ENCODE measurements around the gene NMUR1.

DNA sequence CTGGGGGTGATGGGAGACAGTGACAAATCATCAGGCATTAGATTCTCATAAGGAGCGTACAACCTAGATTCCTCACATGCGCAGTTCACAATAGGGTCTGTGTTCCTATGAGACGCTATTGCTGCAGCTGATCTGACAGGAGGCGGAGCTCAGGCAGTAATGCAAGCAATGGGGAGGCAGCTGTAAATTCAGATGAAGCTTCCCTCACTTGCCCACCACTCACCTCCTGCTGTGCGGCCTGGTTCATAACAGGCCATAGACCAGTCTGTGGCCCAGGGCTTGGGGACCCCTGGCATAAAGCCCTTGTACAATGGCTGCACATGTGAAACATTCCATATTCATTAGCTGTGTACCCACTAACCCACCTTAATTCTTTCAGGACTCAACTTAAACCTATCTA lies 18.0 kb downstream of the NMUR1 start:
- no peak for TF ChIP-seq CTCF (IDR thresholded peaks at IDR 0.05; ENCODE audit: low read length)
- no peak for TF ChIP-seq EZH2 (optimal IDR thresholded peaks at IDR 0.05; ENCODE audit: low read depth, low read length)
